ENCODE data around the gene FGFR1OP2.

FGFR1OP2 gene

DNA sequence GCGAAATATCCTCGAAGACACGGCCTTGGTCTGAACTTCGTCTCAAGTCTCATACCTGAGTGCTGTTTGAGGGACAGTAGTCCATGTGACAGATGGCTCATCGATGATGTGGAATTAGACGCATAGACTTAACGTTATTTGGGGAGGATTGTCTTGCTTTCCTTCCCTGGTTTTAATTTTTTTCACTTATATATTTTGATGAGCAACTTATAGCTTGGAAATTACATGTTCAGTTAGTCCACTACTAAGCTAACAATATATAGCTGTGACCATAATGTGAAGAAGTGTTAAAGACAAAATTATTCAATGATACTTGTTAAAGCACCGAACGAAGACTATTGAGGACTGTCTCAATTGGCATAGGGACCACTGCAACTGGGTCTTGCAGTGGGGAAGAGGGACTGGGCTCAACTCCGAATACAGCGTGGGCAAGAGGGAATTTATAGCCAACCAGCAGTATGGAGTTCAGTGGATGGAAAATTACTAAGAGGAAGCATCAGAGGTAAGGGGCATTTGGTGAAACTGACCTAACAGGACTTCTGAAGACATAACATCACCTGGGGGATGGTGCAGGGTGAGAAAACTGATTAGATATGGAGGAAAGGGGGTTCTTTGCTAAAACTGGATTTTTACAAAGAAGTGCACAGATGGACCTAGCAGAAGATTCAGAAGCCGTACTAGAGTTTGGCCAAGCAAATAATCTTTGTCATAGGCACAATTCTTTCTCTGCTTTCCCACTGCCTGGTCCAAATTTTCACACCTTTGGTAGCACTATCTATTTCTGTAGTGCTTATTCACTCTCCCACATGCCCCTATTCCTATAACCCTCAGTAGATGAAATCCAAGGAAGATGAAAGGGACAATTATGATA, 76.8 kb downstream of the FGFR1OP2 start:
- Mint-ChIP-seq H3K27me3 (no peaks in the 10 kb centered on the region), H3K4me1 (ENCODE audit: low read depth in 2 of 2) (peaks cover 17 to 40% of the 10 kb centered on the region in 2 donors), H3K4me3 (peak overlapping the region; percentile 88 to 90), H3K9me3 (no peaks in the 10 kb centered on the region), H3K36me3 (ENCODE audit: insufficient read depth) (peaks cover 11% of the 10 kb centered on the region), H3K27ac (peak overlapping the region; percentile 98)
- ATAC-seq (replicated peaks) (no peak), DNase-seq (no peak)

DNA sequence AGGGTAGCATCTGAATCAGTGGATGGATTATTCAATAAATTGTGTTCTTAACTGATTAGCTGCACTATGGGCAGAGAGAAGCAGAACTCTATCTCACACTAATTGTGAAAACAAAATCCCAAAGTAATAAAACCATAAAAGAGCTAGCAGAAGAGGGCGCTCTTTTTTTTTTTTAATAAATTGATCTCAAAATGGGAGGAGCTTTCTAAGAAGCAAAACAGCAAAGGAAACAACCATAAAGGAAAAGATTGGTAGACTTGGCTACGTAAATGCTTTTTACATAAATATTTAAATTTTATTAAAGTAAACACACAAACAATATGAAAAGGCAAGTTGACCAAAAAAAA, 77.4 kb downstream of the FGFR1OP2 start:
- DNase-seq = no peak
- Mint-ChIP-seq H3K4me3 (peak overlapping the region; percentile 88 to 90), H3K27ac (peak overlapping the region; percentile 98), H3K4me1 (ENCODE audit: low read depth in 2 of 2) (peaks cover 16 to 35% of the 10 kb centered on the region in 2 donors), H3K36me3 (ENCODE audit: insufficient read depth) (peaks cover 11% of the 10 kb centered on the region), H3K27me3 (no peaks in the 10 kb centered on the region), H3K9me3 (no peaks in the 10 kb centered on the region)
- ATAC-seq (replicated peaks) = no peak
